Left lung (tissue), 10 donors: Measurements from ENCODE around the gene COQ8A. TPM values are rescaled to one million over a fixed set of nuclear protein-coding genes. Genes with fewer than 3 reads are reported as not detected.

Experiments
- ATAC-seq: fragments of 200-7000 bp; cut with Tn5 transposase; one replicate; pipeline ENCODE4 v1.9.1; 2020; ENCODE audit warnings: moderate library complexity
- DNase-seq, 4 donors: peaks; one replicate each; pipeline ENCODE4 v3.0.0-alpha.2; 2013 to 2020
- H3K27ac ChIP-seq, 2 donors: fragments of 200-600 bp; sonication (generic) in 1 of 2; one replicate each; pipeline versions ENCODE4 v1.5.0 to v1.8.0; 2020 to 2021
- H3K27me3 ChIP-seq, 2 donors: fragments of 200-600 bp; sonication (generic) in 1 of 2; one replicate each; pipeline versions ENCODE4 v1.5.0 to v1.8.0; 2020 to 2021
- H3K36me3 ChIP-seq, 2 donors: fragments of 200-600 bp; sonication (generic) in 1 of 2; one replicate each; pipeline versions ENCODE4 v1.5.0 to v1.8.0; 2020 to 2021
- H3K4me1 ChIP-seq, 2 donors: fragments of 200-600 bp; one replicate each; pipeline ENCODE4 v1.8.0; 2021
- H3K4me3 ChIP-seq, 2 donors: fragments of 200-600 bp; sonication (generic) in 1 of 2; one replicate each; pipeline versions ENCODE4 v1.5.0 to v1.8.0; 2020 to 2021; ENCODE audit warnings: mild to moderate bottlenecking in 1 of 2
- H3K9me3 ChIP-seq, 2 donors: fragments of 200-600 bp; sonication (generic) in 1 of 2; one replicate each; pipeline versions ENCODE4 v1.5.0 to v1.8.0; 2020 to 2021
- intact Hi-C, 2 donors: fragments of 100-400 bp; cut with DNase I; formaldehyde crosslinking; loops; one replicate each; pipeline versions ENCODE4 v1.11.2 to v1.14.2; 2022
- polyA plus RNA-seq, 6 donors: library from polyadenylated mRNA; unstranded; fragments of 120-200 nt; gene quantifications; one replicate each; pipeline ENCODE4 v1.2.1, GENCODE V29; 2013; ENCODE audit not compliant: insufficient read length in 6 of 6
- total RNA-seq, 2 donors: library from RNA; stranded (reverse); fragmentation: NEBNext Ultra II Directional; extraction: Animal tissue kit (Norgen Biotek cat#: 25700); gene quantifications; one replicate each; pipeline ENCODE4 v1.2.1, GENCODE V29; 2021
- TF ChIP-seq, protein P1 (sequence below), 2 donors: fragments of 200-600 bp; sonication (generic) in 1 of 2; IDR thresholded peaks; one replicate each; pipeline versions ENCODE4 v1.5.0 to v1.8.0; 2021; ENCODE audit warnings: antibody characterized with exemption in 2 of 2
- donor health status: DM: no; HTN: yes; CAD: no.
- donor health status: DM: no; HTN: no; CAD: no.

The COQ8A gene
- total and polyA plus RNA-seq, 8 donors: 14.5 to 41.5 (median 32.2) TPM

DNA sequence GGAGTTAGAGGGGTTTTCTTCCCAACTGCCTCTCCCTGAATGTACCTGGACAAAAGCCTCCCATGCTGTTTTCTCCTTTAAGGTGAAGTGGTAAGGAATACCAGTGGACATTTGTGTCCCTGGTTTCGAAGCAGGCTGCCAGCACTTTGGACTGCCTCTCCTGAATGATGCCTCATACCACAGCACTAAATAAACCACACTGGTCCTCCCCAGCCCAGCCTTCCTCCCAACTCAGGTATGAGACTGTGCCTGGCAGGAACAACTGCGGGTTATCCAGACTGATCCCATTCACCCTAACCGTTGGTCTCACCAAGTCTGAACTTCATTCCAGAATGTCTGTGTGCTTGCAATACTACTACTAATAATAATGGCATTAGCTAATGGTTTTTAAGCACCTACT, 9.3 kb downstream of the COQ8A start:
- H3K9me3 ChIP-seq: no peaks in the 10 kb centered on the region
- TF ChIP-seq, protein P1, sequence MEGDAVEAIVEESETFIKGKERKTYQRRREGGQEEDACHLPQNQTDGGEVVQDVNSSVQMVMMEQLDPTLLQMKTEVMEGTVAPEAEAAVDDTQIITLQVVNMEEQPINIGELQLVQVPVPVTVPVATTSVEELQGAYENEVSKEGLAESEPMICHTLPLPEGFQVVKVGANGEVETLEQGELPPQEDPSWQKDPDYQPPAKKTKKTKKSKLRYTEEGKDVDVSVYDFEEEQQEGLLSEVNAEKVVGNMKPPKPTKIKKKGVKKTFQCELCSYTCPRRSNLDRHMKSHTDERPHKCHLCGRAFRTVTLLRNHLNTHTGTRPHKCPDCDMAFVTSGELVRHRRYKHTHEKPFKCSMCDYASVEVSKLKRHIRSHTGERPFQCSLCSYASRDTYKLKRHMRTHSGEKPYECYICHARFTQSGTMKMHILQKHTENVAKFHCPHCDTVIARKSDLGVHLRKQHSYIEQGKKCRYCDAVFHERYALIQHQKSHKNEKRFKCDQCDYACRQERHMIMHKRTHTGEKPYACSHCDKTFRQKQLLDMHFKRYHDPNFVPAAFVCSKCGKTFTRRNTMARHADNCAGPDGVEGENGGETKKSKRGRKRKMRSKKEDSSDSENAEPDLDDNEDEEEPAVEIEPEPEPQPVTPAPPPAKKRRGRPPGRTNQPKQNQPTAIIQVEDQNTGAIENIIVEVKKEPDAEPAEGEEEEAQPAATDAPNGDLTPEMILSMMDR (IDR thresholded peaks at IDR 0.05): no peak
- H3K4me3 ChIP-seq: no peak overlapping the region
- H3K27ac ChIP-seq: no peak overlapping the region
- peaks cover 6 to 10% of the 10 kb centered on the region in 2 donors for H3K4me1 ChIP-seq
- ATAC-seq: no peak
- H3K27me3 ChIP-seq: no peaks in the 10 kb centered on the region
- DNase-seq: no peak
- no peaks in the 10 kb centered on the region for H3K36me3 ChIP-seq
- intact Hi-C loops: no loop called here

DNA sequence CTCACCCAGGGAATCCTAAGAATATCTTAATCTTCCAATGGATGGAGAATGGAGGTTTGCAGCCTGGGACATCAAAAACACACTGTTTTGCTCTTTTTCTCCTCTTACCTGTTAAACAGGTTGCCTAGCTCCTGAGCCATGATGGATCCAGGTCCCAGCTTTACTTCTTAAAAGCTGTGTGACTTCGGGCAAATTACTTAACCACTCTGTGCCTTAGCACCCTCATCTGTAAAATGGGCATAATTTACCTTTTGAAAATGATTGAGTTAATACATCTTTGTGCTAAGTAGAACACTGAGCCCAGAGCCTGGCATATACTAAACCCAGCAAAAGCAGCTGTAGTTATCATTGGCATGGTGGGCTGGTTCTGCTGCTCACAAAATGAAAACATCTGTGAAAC, 10.2 kb downstream of the COQ8A start:
- Histone ChIP-seq H3K27ac (no peak overlapping the region), H3K36me3 (no peaks in the 10 kb centered on the region), H3K27me3 (no peaks in the 10 kb centered on the region), H3K4me1 (peaks cover 6 to 13% of the 10 kb centered on the region in 2 donors), H3K4me3 (no peak overlapping the region), H3K9me3 (no peaks in the 10 kb centered on the region)
- ATAC-seq (no peak), DNase-seq (no peak)
- TF ChIP-seq, protein P1 (IDR thresholded peaks at IDR 0.05): no peak
- intact Hi-C loops: no loop called here

DNA sequence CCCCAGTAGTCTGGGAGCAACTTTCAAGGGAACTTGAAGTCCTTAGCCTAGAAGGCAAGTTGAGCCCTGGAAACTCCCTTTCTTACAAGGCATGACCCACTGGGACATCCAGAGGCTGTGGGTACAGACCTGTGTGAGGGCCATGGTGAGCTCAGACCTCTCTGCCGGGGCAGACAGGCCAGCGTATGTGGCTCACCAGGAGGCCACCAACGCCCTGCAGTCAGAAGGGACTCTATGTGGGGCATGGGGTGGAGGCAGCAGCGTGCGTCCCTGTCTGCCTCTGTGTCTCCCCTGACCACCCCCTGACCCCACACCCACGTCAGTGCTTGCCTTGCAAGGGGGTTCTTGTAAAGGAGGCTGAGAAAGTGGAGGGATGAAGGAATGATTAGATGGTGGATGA, 10.8 kb downstream of the COQ8A start:
- no peak for ATAC-seq
- Histone ChIP-seq H3K36me3 (no peaks in the 10 kb centered on the region), H3K9me3 (no peaks in the 10 kb centered on the region), H3K4me3 (no peak overlapping the region), H3K27me3 (no peaks in the 10 kb centered on the region), H3K4me1 (peaks cover 3 to 13% of the 10 kb centered on the region in 2 donors), H3K27ac (no peak overlapping the region)
- intact Hi-C loops: no loop called here
- no peak for DNase-seq
- TF ChIP-seq, protein P1 (IDR thresholded peaks at IDR 0.05): no peak

DNA sequence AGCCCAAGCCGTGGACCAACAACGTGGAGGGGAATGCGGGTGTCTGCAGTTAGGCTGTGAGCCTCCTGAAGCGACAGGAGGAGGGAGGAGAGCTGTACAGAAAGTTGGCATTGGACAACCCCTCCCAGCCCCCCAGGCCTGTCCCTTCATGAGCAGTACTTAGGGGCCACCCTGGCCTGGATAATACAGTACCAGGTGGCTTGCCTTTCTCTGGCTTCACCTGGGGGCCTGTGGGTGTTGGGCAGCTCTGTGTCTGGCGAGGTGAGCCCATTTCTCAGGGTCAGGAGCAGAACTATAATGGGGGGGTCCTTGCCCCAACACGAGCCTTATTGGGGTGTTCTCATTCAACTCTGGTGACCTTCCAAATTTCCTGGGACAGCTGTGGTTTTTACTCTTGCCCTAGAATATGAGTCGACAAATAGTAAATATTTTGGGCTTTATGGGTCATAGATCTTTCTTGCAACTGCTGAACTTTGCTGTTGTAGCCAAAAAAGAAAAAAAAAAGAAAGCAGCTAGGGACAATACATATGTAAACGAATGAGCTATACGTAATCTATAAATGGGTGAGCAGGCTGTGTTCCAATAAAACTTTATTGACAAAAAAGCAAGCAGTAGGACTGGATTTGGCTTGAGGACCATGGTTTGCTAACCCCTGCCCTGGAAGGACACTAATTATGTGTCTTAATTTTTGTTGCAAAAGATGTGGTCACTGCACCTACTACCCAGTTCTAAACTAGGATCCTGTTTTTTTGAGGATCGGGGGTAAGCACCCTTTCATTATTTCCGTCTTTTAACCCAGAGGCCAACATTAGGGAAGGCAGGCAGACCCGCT, 11.4 kb downstream of the COQ8A start:
- H3K27ac ChIP-seq: no peak overlapping the region
- ATAC-seq: no peak
- TF ChIP-seq, protein P1 (IDR thresholded peaks at IDR 0.05): no peak
- H3K27me3 ChIP-seq: no peaks in the 10 kb centered on the region
- no peaks in the 10 kb centered on the region for H3K36me3 ChIP-seq
- no peak for DNase-seq
- H3K9me3 ChIP-seq: no peaks in the 10 kb centered on the region
- no peak overlapping the region for H3K4me3 ChIP-seq
- intact Hi-C loops: no loop called here
- H3K4me1 ChIP-seq: peaks cover 0 to 13% of the 10 kb centered on the region in 2 donors

DNA sequence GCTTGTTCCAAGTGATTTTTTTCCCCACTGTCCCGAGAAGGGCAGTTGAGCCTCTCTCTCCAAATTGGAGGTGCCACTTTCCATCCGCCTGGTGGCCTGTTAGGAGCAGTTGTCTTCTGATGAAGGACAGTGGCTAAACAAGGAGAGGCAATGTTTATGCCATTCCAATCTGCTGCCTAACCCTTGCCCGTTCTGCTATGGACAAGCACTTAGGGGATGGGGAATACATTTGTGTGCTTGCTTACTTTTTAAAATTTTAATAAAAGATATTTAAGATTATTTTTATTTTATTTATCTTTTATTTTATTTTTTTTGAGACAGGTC, 12.0 kb downstream of the COQ8A start:
- H3K27me3 ChIP-seq: no peaks in the 10 kb centered on the region
- ATAC-seq (no peak), DNase-seq (no peak)
- TF ChIP-seq, protein P1 (IDR thresholded peaks at IDR 0.05): no peak
- H3K4me3 ChIP-seq: no peak overlapping the region
- H3K4me1 ChIP-seq: peaks cover 0 to 8% of the 10 kb centered on the region in 2 donors
- H3K27ac ChIP-seq: no peak overlapping the region
- H3K36me3 ChIP-seq: no peaks in the 10 kb centered on the region
- H3K9me3 ChIP-seq: no peaks in the 10 kb centered on the region
- intact Hi-C loops: no loop called here
